Upper lobe of right lung (tissue), 1 donor: ENCODE results near the gene RNF151. TPM values are rescaled to one million over a fixed set of nuclear protein-coding genes. Genes with fewer than 3 reads are reported as not detected.

ENCODE experiments used
- ATAC-seq: fragments of 200-7000 bp; cut with Tn5 transposase; one replicate; pipeline ENCODE4 v1.9.1; 2020; ENCODE audit warnings: mild to moderate bottlenecking, moderate library complexity
- DNase-seq: peaks from one replicate; pipeline ENCODE4 v3.0.0-alpha.2; 2020
- H3K27ac ChIP-seq: fragments of 200-600 bp; one replicate; pipeline ENCODE4 v1.8.0; 2022
- H3K27me3 ChIP-seq: fragments of 200-600 bp; one replicate; pipeline ENCODE4 v1.8.0; 2022; ENCODE audit warnings: mild to moderate bottlenecking
- H3K36me3 ChIP-seq: fragments of 200-600 bp; one replicate; pipeline ENCODE4 v1.8.0; 2022
- H3K4me1 ChIP-seq: fragments of 200-600 bp; one replicate; pipeline ENCODE4 v1.8.0; 2022
- H3K4me3 ChIP-seq: fragments of 200-600 bp; one replicate; pipeline ENCODE4 v1.8.0; 2022; ENCODE audit warnings: mild to moderate bottlenecking
- H3K9me3 ChIP-seq: fragments of 200-600 bp; one replicate; pipeline ENCODE4 v1.8.0; 2022
- intact Hi-C: fragments of 100-400 bp; cut with DNase I; formaldehyde crosslinking; loops from one replicate; pipeline ENCODE4 v1.11.0; 2022
- total RNA-seq: library from RNA; stranded (reverse); fragmentation: NEBNext Ultra II Directional; extraction: Animal tissue kit (Norgen Biotek cat#: 25700); gene quantifications from one replicate; pipeline ENCODE4 v1.2.1, GENCODE V29; 2021
- TF ChIP-seq, protein P1 (sequence below): fragments of 200-600 bp; IDR thresholded peaks from one replicate; pipeline ENCODE4 v1.8.0; 2022; ENCODE audit warnings: antibody characterized with exemption
- donor health status: DM: no; HTN: yes; CAD: no; lungs with severe emphysema.

The RNF151 gene
- total RNA-seq, 1 donor from 2014 or later = not detected

DNA sequence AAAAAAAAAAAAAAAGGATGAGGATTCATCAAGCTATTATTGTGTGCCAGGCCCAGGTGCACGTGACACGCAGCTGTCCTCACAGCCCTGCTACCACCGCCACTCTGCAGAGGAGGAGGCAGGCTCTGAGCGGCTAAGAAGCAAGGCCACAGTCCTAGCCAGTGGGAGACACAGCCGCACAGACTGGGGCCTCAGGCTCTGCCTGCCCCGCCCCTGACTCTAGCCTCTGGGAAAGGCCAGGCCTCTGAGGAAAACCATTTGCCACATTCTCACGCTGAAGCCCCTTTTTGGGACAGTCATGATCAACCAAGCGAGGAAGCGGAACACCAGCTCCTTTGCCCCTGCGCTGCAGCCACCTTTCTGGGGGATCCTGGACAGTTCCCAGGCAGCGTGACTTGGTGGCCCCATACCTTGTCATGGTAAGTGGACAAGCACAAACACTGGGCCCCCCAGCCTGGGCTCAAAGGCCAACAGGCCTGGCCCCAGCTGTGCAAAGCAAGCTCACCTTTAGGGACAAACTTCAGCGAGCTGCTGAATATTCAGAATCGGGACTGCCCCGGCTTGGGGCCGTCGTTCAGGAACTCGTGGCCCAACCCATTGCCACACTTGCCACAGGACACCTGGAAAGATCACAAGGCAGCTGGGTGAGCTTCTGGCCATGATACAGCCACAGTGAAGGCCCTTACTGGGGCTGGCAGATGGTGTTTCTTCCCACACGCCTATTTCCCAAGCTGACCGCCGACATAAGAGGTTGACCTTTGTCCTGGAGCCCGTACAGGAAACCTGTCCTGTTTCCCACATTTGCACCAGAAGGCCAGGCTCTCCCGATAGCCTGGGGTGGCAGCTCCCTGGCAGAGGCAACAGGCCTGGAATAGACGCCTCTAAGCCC is 26.1 kb upstream of the RNF151 start:
- no peak for DNase-seq
- H3K9me3 ChIP-seq = no peaks in the 10 kb centered on the region
- ATAC-seq = no peak
- no peak overlapping the region for H3K4me3 ChIP-seq
- intact Hi-C loops = no loop called here
- peaks cover 28% of the 10 kb centered on the region for H3K36me3 ChIP-seq
- peaks cover 19% of the 10 kb centered on the region for H3K4me1 ChIP-seq
- no peak overlapping the region for H3K27ac ChIP-seq
- no peaks in the 10 kb centered on the region for H3K27me3 ChIP-seq
- TF ChIP-seq, protein P1, sequence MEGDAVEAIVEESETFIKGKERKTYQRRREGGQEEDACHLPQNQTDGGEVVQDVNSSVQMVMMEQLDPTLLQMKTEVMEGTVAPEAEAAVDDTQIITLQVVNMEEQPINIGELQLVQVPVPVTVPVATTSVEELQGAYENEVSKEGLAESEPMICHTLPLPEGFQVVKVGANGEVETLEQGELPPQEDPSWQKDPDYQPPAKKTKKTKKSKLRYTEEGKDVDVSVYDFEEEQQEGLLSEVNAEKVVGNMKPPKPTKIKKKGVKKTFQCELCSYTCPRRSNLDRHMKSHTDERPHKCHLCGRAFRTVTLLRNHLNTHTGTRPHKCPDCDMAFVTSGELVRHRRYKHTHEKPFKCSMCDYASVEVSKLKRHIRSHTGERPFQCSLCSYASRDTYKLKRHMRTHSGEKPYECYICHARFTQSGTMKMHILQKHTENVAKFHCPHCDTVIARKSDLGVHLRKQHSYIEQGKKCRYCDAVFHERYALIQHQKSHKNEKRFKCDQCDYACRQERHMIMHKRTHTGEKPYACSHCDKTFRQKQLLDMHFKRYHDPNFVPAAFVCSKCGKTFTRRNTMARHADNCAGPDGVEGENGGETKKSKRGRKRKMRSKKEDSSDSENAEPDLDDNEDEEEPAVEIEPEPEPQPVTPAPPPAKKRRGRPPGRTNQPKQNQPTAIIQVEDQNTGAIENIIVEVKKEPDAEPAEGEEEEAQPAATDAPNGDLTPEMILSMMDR = no peak

DNA sequence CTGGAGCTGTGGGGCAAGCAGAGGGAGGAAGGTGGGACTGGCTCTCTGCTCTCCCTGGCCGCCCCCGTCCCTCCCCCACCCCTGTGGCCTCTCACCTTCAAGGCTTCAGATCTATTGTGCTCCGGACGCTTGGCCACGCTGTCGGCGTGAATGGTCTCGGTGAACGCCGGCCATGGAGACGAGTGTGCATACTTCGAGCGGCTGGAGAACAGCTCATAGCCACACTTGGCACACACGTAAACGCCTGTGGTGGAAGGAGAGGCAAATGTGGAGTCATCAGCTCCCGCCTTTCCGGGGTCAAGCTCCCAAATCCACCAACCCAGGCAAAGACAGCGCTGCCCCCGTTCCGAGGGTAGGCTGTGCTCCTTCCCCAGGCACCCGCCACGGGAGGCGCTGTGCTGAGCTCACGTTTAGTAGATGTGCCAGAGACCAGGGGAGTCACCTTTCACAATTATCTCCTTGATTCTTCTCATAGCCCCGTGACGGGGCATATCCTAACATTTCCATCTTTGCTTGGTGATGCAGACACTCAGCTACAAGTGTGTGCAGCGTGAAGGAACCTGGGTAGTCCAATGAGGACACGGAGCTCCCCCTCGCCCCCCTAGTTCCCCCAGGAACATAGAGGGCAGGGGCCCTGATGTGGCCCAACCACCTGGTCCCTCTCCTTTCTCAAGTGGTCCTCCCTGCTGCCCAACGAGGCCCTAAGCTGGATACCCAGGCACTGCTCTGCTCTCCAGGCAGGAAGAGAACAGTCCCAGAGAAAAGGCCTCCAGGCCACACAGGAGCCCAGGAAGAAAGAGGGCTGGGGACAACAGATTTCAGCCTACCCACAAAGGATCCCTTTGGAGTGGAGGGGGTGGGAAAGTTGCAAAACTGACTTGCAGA is 25.3 kb upstream of the RNF151 start:
- intact Hi-C loops = no loop called here
- H3K4me1 ChIP-seq = peaks cover 19% of the 10 kb centered on the region
- H3K27ac ChIP-seq = peak overlapping the region; percentile 72
- H3K9me3 ChIP-seq = no peaks in the 10 kb centered on the region
- DNase-seq (no peak), ATAC-seq (no peak)
- TF ChIP-seq, protein P1 = no peak
- H3K27me3 ChIP-seq = no peaks in the 10 kb centered on the region
- H3K4me3 ChIP-seq = peak overlapping the region; percentile 68
- peaks cover 28% of the 10 kb centered on the region for H3K36me3 ChIP-seq

DNA sequence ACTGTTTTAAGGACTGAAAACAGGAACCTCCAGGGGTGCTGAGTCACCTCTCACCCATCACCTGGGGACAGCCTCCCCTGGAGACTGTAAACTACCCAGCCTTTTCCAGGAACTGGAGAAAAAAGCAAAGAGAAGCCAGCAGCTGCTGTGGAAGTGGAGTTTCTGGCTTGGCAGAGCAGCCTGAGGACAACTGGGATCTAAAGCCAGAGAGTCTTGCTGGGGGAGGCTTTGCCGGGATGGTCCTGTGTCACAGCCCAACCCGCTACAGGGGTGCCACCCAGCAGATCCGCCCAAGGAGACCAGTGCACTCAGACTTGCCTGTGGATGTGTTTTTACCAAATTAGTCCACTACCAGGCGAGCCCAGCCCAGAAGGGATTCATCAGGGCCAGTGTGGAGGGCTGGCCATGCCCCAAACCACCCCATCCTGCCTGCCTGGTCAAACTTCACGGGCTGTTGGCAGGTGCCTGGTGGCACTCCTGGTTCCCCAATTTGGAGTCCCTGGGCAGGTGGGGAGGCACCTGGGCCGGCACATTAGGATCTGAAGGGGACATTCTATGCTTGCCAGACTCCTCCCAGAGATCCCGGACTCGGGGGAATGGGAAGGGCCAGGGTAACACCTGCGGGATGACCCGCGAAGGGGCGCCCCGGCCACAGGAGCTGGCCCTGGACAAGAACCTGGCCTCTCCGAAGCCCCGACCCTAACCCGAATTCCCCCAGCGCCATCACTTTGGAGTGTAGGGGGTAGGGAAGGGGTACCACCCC is 24.4 kb upstream of the RNF151 start:
- ATAC-seq (peak; percentile 2), DNase-seq (peak; percentile 67)
- peaks cover 28% of the 10 kb centered on the region for H3K36me3 ChIP-seq
- TF ChIP-seq, protein P1 = no peak
- H3K9me3 ChIP-seq = no peaks in the 10 kb centered on the region
- intact Hi-C loops = no loop called here
- H3K27me3 ChIP-seq = no peaks in the 10 kb centered on the region
- peak overlapping the region; percentile 68 for H3K4me3 ChIP-seq
- H3K27ac ChIP-seq = peak overlapping the region; percentile 72
- H3K4me1 ChIP-seq = peaks cover 19% of the 10 kb centered on the region

GRCh38 chr16:1942810-1943726 is 23.6 kb upstream of the RNF151 start, which contains the start of gene MSRB1:
Gene MSRB1 (minus strand): TSS chr16:1943199. CDS start chr16:1943156, 43 bp downstream.
- H3K36me3 ChIP-seq = peaks cover 25% of the 10 kb centered on the region
- H3K4me1 ChIP-seq = peaks cover 19% of the 10 kb centered on the region
- peak within 1 kb of the TSS; percentile 68 for H3K4me3 ChIP-seq
- intact Hi-C loops = no loop called here
- TF ChIP-seq, protein P1 = no peak
- DNase-seq (peak; percentile 100), ATAC-seq (peak; percentile 96)
- H3K27me3 ChIP-seq = no peaks in the 10 kb centered on the region
- H3K27ac ChIP-seq = peak within 1 kb of the TSS; percentile 72
- H3K9me3 ChIP-seq = no peaks in the 10 kb centered on the region
